Astrocyte of the spinal cord (primary cell): ENCODE measurements around the gene ELMO1.

Experiments
- DNase-seq: peaks from one replicate; pipeline ENCODE4 v3.0.0; 2011; ENCODE audit warnings: low read depth, low spot score
- H3K4me3 ChIP-seq: 2 replicates; pipeline ENCODE4 v1.5.1; 2011; ENCODE audit warnings: low read depth, mild to moderate bottlenecking, low read length, moderate library complexity
- in situ Hi-C: cut with HindIII; loops from 2 replicates; pipeline ENCODE4 v1.10.0; 2017; ENCODE audit warnings: low sequenced_read_pairs
- TF ChIP-seq, protein P1 (sequence below): IDR thresholded peaks from 2 replicates; pipeline ENCODE4 v1.5.1; 2012; ENCODE audit warnings: low read depth, mild to moderate bottlenecking, low read length, inconsistent platforms

ELMO1 gene

GRCh38 chr7:37180828-37181549 is 267.7 kb downstream of the ELMO1 start:
- TF ChIP-seq, protein P1, sequence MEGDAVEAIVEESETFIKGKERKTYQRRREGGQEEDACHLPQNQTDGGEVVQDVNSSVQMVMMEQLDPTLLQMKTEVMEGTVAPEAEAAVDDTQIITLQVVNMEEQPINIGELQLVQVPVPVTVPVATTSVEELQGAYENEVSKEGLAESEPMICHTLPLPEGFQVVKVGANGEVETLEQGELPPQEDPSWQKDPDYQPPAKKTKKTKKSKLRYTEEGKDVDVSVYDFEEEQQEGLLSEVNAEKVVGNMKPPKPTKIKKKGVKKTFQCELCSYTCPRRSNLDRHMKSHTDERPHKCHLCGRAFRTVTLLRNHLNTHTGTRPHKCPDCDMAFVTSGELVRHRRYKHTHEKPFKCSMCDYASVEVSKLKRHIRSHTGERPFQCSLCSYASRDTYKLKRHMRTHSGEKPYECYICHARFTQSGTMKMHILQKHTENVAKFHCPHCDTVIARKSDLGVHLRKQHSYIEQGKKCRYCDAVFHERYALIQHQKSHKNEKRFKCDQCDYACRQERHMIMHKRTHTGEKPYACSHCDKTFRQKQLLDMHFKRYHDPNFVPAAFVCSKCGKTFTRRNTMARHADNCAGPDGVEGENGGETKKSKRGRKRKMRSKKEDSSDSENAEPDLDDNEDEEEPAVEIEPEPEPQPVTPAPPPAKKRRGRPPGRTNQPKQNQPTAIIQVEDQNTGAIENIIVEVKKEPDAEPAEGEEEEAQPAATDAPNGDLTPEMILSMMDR: no peak
- in situ Hi-C loops: no loop called here
- no peak for DNase-seq

GRCh38 chr7:37176079-37176478 is 272.6 kb downstream of the ELMO1 start:
- H3K4me3 ChIP-seq: no peak overlapping the region
- in situ Hi-C loops: no loop called here
- DNase-seq: no peak
- TF ChIP-seq, protein P1: no peak

More at GRCh38 chr7:37180828-37181549, 267.7 kb downstream of the ELMO1 start:
- H3K4me3 ChIP-seq: no peak overlapping the region

DNA sequence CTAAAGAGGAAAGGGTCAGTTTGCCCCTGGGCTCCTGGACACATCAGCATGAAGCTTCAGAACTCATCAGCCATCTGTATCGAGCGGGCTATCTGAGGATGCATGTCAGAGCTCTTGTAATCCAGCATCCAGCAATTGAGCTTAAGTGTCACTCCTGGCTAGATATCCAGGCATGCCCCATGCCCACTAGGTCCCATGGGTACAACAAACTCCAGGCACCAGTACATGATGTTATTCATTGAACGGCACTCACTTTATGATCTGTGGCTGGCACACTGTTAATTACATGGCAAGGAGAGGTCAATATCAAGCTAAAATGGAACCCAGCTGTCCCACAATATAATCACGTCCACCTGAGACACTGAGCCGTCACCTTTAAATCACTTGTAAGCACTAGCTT is 274.2 kb downstream of the ELMO1 start:
- no peak for DNase-seq
- in situ Hi-C loops: no loop called here
- no peak overlapping the region for H3K4me3 ChIP-seq
- TF ChIP-seq, protein P1: no peak

DNA sequence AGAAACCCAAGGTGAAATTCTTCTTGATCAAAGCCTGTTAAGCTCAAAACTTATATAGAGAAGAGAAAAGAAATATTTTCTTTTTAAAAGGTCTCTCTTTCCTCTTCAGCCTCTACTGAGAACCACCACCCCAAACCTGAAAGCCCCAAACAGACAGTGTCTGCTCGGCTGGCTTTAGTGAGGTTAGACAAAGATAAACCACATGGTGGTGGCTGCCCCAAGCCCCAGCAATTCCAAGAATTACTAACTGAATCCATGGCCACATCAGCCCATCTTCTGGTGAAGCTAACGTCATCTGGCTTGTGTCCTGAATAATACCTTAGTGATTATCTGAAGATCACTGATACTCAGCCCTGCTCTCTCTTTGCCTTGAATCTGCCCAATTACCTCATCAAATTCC is 275.0 kb downstream of the ELMO1 start:
- no peak overlapping the region for H3K4me3 ChIP-seq
- TF ChIP-seq, protein P1: no peak
- in situ Hi-C loops: no loop called here
- DNase-seq: no peak

GRCh38 chr7:37162106-37162505 is 286.6 kb downstream of the ELMO1 start:
- in situ Hi-C loops: no loop called here
- no peak for DNase-seq
- TF ChIP-seq, protein P1: no peak
- H3K4me3 ChIP-seq: no peak overlapping the region

GRCh38 chr7:37160656-37161055 is 288.0 kb downstream of the ELMO1 start:
- TF ChIP-seq, protein P1: no peak
- H3K4me3 ChIP-seq: no peak overlapping the region
- in situ Hi-C loops: no loop called here
- DNase-seq: no peak
